H9 (cell line): ENCODE results near the gene POU2AF3. TPM values are rescaled to one million over a fixed set of nuclear protein-coding genes. Genes with fewer than 3 reads are reported as not detected.

ENCODE experiments used
- DNase-seq: peaks from one replicate; pipeline ENCODE4 v3.0.0-alpha.2; 2017
- H2AFZ ChIP-seq: one replicate; pipeline ENCODE4 v1.6.1; 2013; ENCODE audit warnings: mild to moderate bottlenecking, low read length, control low read depth, moderate library complexity
- H2AK5ac ChIP-seq: 2 replicates; pipeline ENCODE4 v1.6.1; 2013; ENCODE audit warnings: low read length, control low read depth, mixed read lengths; ENCODE audit not compliant: insufficient read length
- H2BK120ac ChIP-seq: one replicate; pipeline ENCODE4 v1.6.1; 2013; ENCODE audit warnings: low read depth, mild to moderate bottlenecking, low read length, control low read depth, inconsistent platforms; ENCODE audit not compliant: poor library complexity, severe bottlenecking
- H2BK12ac ChIP-seq: 2 replicates; pipeline ENCODE4 v1.6.1; 2013; ENCODE audit warnings: low read length, control low read depth, mixed read lengths, low read depth; ENCODE audit not compliant: insufficient read length
- H2BK15ac ChIP-seq: 2 replicates; pipeline ENCODE4 v1.6.1; 2013; ENCODE audit warnings: low read depth, low read length, control low read depth
- H2BK20ac ChIP-seq: one replicate; pipeline ENCODE4 v1.6.1; 2013; ENCODE audit warnings: low read depth, mild to moderate bottlenecking, low read length, control low read depth, inconsistent platforms; ENCODE audit not compliant: poor library complexity, severe bottlenecking
- H2BK5ac ChIP-seq: 2 replicates; pipeline ENCODE4 v1.6.1; 2013; ENCODE audit warnings: low read length, control low read depth, mixed read lengths; ENCODE audit not compliant: insufficient read length
- H3K14ac ChIP-seq: 2 replicates; pipeline ENCODE4 v1.6.1; 2013; ENCODE audit warnings: low read length, control low read depth; ENCODE audit not compliant: insufficient read depth
- H3K18ac ChIP-seq: 2 replicates; pipeline ENCODE4 v1.6.1; 2013; ENCODE audit warnings: low read depth, mild to moderate bottlenecking, mixed read lengths, low read length, control low read depth; ENCODE audit not compliant: insufficient read length
- H3K23ac ChIP-seq: 2 replicates; pipeline ENCODE4 v1.6.1; 2013; ENCODE audit warnings: low read length, control low read depth, mixed read lengths, low read depth; ENCODE audit not compliant: insufficient read length
- H3K23me2 ChIP-seq: 2 replicates; pipeline ENCODE4 v1.6.1; 2013; ENCODE audit warnings: low read depth, mild to moderate bottlenecking, mixed read lengths, low read length, control low read depth; ENCODE audit not compliant: insufficient read length, poor library complexity, severe bottlenecking
- H3K27ac ChIP-seq: 2 replicates; pipeline ENCODE4 v1.5.1; 2013; ENCODE audit warnings: low read length, control low read depth, mixed read lengths, low read depth; ENCODE audit not compliant: insufficient read length
- H3K27me3 ChIP-seq: 2 replicates; pipeline ENCODE4 v1.6.1; 2013; ENCODE audit warnings: low read length, control low read depth, inconsistent platforms; ENCODE audit not compliant: insufficient read depth
- H3K4ac ChIP-seq: 2 replicates; pipeline ENCODE4 v1.6.1; 2013; ENCODE audit warnings: low read depth, mild to moderate bottlenecking, control low read depth, inconsistent platforms, low read length, moderate library complexity
- H3K4me1 ChIP-seq: 2 replicates; pipeline ENCODE4 v1.6.1; 2013; ENCODE audit warnings: low read length, control low read depth, inconsistent platforms; ENCODE audit not compliant: insufficient read depth
- H3K4me2 ChIP-seq: 2 replicates; pipeline ENCODE4 v1.6.1; 2013; ENCODE audit warnings: low read length, control low read depth, mixed read lengths; ENCODE audit not compliant: insufficient read length, insufficient read depth
- H3K56ac ChIP-seq: 2 replicates; pipeline ENCODE4 v1.6.1; 2013; ENCODE audit warnings: low read depth, mild to moderate bottlenecking, mixed read lengths, low read length, control low read depth; ENCODE audit not compliant: insufficient read length
- H3K79me1 ChIP-seq: 2 replicates; pipeline ENCODE4 v1.6.1; 2013; ENCODE audit warnings: low read depth, mild to moderate bottlenecking, moderate library complexity, low read length, control low read depth, inconsistent platforms; ENCODE audit not compliant: insufficient read depth, poor library complexity, severe bottlenecking
- H3K79me2 ChIP-seq: 2 replicates; pipeline ENCODE4 v1.6.1; 2013; ENCODE audit warnings: low read length, control low read depth, inconsistent platforms; ENCODE audit not compliant: insufficient read depth
- H3K9ac ChIP-seq: 2 replicates; pipeline ENCODE4 v1.6.1; 2013; ENCODE audit warnings: low read length, control low read depth, mixed read lengths; ENCODE audit not compliant: insufficient read length; ENCODE audit errors: extremely low read depth
- H3K9me3 ChIP-seq: one replicate; pipeline ENCODE4 v1.6.1; 2013; ENCODE audit warnings: low read depth, low read length, inconsistent platforms; ENCODE audit not compliant: control insufficient read depth
- H3T11ph ChIP-seq: one replicate; pipeline ENCODE4 v1.6.1; 2013; ENCODE audit warnings: mild to moderate bottlenecking, low read length, control low read depth, inconsistent platforms
- H4K20me1 ChIP-seq: one replicate; pipeline ENCODE4 v1.6.1; 2013; ENCODE audit not compliant: control insufficient read depth, insufficient read length, insufficient read depth
- H4K5ac ChIP-seq: 2 replicates; pipeline ENCODE4 v1.6.1; 2013; ENCODE audit warnings: low read depth, mild to moderate bottlenecking, mixed read lengths, low read length, control low read depth; ENCODE audit not compliant: insufficient read length
- H4K8ac ChIP-seq: replicated peaks from 2 replicates; pipeline ENCODE4 v1.6.1; 2013; ENCODE audit warnings: low read length, control low read depth, mixed read lengths, low read depth; ENCODE audit not compliant: insufficient read length
- H4K91ac ChIP-seq: 2 replicates; pipeline ENCODE4 v1.6.1; 2013; ENCODE audit warnings: low read depth, mild to moderate bottlenecking, moderate library complexity, mixed read lengths, low read length, control low read depth; ENCODE audit not compliant: insufficient read length
- H3K27ac Mint-ChIP-seq, 3 experiments: 2 replicates in 2 of 3; 3 replicates in 1 of 3; pipeline ENCODE4 v1.8.0; 2020 to 2021; ENCODE audit warnings: mixed read lengths in 3 of 3, mild to moderate bottlenecking in 1 of 3, moderate library complexity in 1 of 3
- H3K27me3 Mint-ChIP-seq: 2 replicates; pipeline ENCODE4 v1.8.0; 2021; ENCODE audit warnings: low read depth, mild to moderate bottlenecking, moderate library complexity, mixed read lengths
- H3K36me3 Mint-ChIP-seq, 3 experiments: 2 replicates in 2 of 3; 3 replicates in 1 of 3; pipeline ENCODE4 v1.8.0; 2020 to 2021; ENCODE audit warnings: low read depth in 3 of 3, mixed read lengths in 3 of 3; ENCODE audit not compliant: insufficient read depth in 1 of 3
- H3K4me1 Mint-ChIP-seq, 2 experiments: 2 replicates each; pipeline ENCODE4 v1.8.0; 2020; ENCODE audit warnings: mixed read lengths in 2 of 2
- H3K4me3 Mint-ChIP-seq, 2 experiments: 2 replicates in 1 of 2; 3 replicates in 1 of 2; pipeline ENCODE4 v1.8.0; 2020 to 2021; ENCODE audit warnings: mild to moderate bottlenecking in 2 of 2, mixed read lengths in 2 of 2, moderate library complexity in 1 of 2
- H3K9me3 Mint-ChIP-seq, 2 experiments: 2 replicates in 1 of 2; 3 replicates in 1 of 2; pipeline ENCODE4 v1.8.0; 2020; ENCODE audit warnings: mild to moderate bottlenecking in 2 of 2, mixed read lengths in 2 of 2, moderate library complexity in 1 of 2
- CTCF ChIP-seq: fragments of 200-600 bp; sonication (generic); conservative IDR thresholded peaks from 3 replicates; pipeline ENCODE4 v1.8.0; 2021; ENCODE audit warnings: antibody characterized with exemption, mild to moderate bottlenecking
- WGBS: extraction: QIAGEN DNeasy Blood & Tissue Kit; methylation state at CpG from one replicate; pipeline ENCODE4 v1.1.7; 2013; ENCODE audit warnings: missing lambda C conversion rate, low lambda C conversion rate, mixed read lengths; ENCODE audit not compliant: insufficient read length; ENCODE audit errors: extremely low coverage; 5-methylcytosine and 5-hydroxymethylcytosine counted together
- total RNA-seq: library from RNA; stranded (reverse); gene quantifications from 2 replicates; pipeline ENCODE4 v1.2.1, GENCODE V29; 2021

Gene POU2AF3
- total RNA-seq, 1 experiment from 2014 or later: 0.52 TPM

DNA sequence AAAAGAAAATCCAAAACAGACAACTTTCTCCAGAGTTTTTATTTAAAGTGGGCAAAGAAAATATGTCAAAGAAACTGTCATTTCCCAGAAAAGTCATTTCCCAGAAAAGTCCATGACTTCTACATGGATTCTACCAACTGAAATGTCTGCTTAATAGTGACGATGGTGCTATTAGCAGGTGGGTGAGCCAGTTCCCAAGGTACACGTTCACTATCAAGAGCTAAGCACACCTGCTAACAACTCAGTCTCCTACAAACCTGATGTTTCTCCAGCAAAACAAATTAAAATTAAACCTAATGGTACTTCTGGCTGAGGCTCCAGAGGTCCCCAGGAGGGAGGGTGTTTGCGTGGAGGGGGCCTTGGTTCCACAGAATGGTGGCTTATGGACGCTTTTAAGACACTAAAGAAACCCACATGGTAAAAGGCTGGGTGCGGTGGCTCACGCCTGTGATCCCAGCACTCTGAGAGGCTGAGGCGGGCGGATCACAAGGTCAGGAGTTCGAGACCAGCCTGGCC is 53.9 kb downstream of the POU2AF3 start:
- no peak overlapping the region for H2AK5ac ChIP-seq
- no peaks in the 10 kb centered on the region for H3K4me1 ChIP-seq
- no peaks in the 10 kb centered on the region for H3K79me2 ChIP-seq
- Mint-ChIP-seq H3K36me3 (no peaks in the 10 kb centered on the region), H3K27me3 (peaks cover 3% of the 10 kb centered on the region; the same call in 1 of the 2 replicates), H3K27ac (no peak overlapping the region), H3K4me1 (no peaks in the 10 kb centered on the region), H3K9me3 (no peaks in the 10 kb centered on the region; a peak in 1 of 5 replicates), H3K4me3 (no peak overlapping the region)
- H4K5ac ChIP-seq: no peak overlapping the region
- no peak overlapping the region for H3K56ac ChIP-seq
- no peak overlapping the region for H3K27ac ChIP-seq
- no peak overlapping the region for H2BK15ac ChIP-seq
- H2BK120ac ChIP-seq: no peak overlapping the region
- H3T11ph ChIP-seq: no peak overlapping the region
- H3K9me3 ChIP-seq: no peaks in the 10 kb centered on the region
- H3K9ac ChIP-seq: no peak overlapping the region
- DNase-seq: no peak
- H2BK5ac ChIP-seq: no peak overlapping the region
- H3K23ac ChIP-seq: no peak overlapping the region
- no peak overlapping the region for H2AFZ ChIP-seq
- H3K4ac ChIP-seq: no peak overlapping the region
- no peak overlapping the region for H4K91ac ChIP-seq
- no peak overlapping the region for H3K4me2 ChIP-seq
- H3K79me1 ChIP-seq: no peaks in the 10 kb centered on the region
- TF ChIP-seq CTCF: no peak
- H4K8ac ChIP-seq: no peak overlapping the region
- H3K18ac ChIP-seq: no peak overlapping the region
- no CpG with 5 or more reads among the region's 9 CpGs for WGBS
- H3K14ac ChIP-seq: no peak overlapping the region
- no peaks in the 10 kb centered on the region for H3K23me2 ChIP-seq
- no peak overlapping the region for H2BK12ac ChIP-seq
- H2BK20ac ChIP-seq: no peak overlapping the region
- no peaks in the 10 kb centered on the region for H4K20me1 ChIP-seq
- H3K27me3 ChIP-seq: no peaks in the 10 kb centered on the region
